DOHH2 (cell line): ENCODE data around the gene CUBN.

Experiments used
- H3F3A ChIP-seq: fragments of 200-600 bp; sonication (generic), shearing (Covaris generic); 2 replicates; pipeline ENCODE4 v1.6.0; 2016; ENCODE audit warnings: antibody characterized with exemption, mild to moderate bottlenecking; ENCODE audit not compliant: control insufficient read depth, insufficient read depth
- H3K27ac ChIP-seq: fragments of 200-600 bp; sonication (generic); 2 replicates; pipeline ENCODE4 v1.5.1; 2014; ENCODE audit warnings: low read depth, mild to moderate bottlenecking, low read length, moderate library complexity
- H3K27me3 ChIP-seq: fragments of 200-600 bp; sonication (generic); 2 replicates; pipeline ENCODE4 v1.6.1; 2014; ENCODE audit warnings: mild to moderate bottlenecking, low read length, mixed read lengths; ENCODE audit not compliant: control insufficient read depth
- H3K36me3 ChIP-seq: fragments of 200-600 bp; sonication (generic); 2 replicates; pipeline ENCODE4 v1.6.1; 2014; ENCODE audit warnings: mild to moderate bottlenecking, low read length, moderate library complexity, mixed read lengths; ENCODE audit not compliant: control insufficient read depth
- H3K4me1 ChIP-seq: fragments of 200-600 bp; sonication (generic); 2 replicates; pipeline ENCODE4 v1.6.1; 2014; ENCODE audit warnings: mild to moderate bottlenecking, low read length, mixed read lengths; ENCODE audit not compliant: control insufficient read depth
- H3K4me2 ChIP-seq: fragments of 200-600 bp; sonication (generic); 2 replicates; pipeline ENCODE4 v1.6.0; 2014; ENCODE audit warnings: mild to moderate bottlenecking, low read length, moderate library complexity
- H3K4me3 ChIP-seq: fragments of 200-600 bp; sonication (generic); 2 replicates; pipeline ENCODE4 v1.5.1; 2014; ENCODE audit warnings: mild to moderate bottlenecking, low read length, mixed read lengths
- H3K79me2 ChIP-seq: fragments of 200-600 bp; sonication (generic); 2 replicates; pipeline ENCODE4 v1.6.1; 2014; ENCODE audit warnings: mild to moderate bottlenecking, low read length, mixed read lengths; ENCODE audit not compliant: control insufficient read depth
- H3K9me2 ChIP-seq: fragments of 200-600 bp; sonication (generic); replicated peaks from 2 replicates; pipeline ENCODE4 v1.6.1; 2014; ENCODE audit warnings: mild to moderate bottlenecking, low read length, mixed read lengths; ENCODE audit not compliant: control insufficient read depth
- H3K9me3 ChIP-seq: fragments of 200-600 bp; sonication (generic); 2 replicates; pipeline ENCODE4 v1.6.1; 2014; ENCODE audit warnings: antibody characterized with exemption, low read length, mixed read lengths; ENCODE audit not compliant: control insufficient read depth, insufficient read depth
- H4K20me1 ChIP-seq: fragments of 200-600 bp; sonication (generic); 2 replicates; pipeline ENCODE4 v1.6.0; 2014; ENCODE audit warnings: low read depth, mild to moderate bottlenecking, antibody characterized with exemption, low read length, moderate library complexity; ENCODE audit not compliant: control insufficient read depth, insufficient read depth
- EZH2phosphoT487 ChIP-seq: fragments of 200-600 bp; sonication (generic); IDR thresholded peaks from 2 replicates; pipeline ENCODE4 v1.6.1; 2017; ENCODE audit warnings: borderline replicate concordance, mild to moderate bottlenecking, antibody characterized with exemption, low read length, moderate library complexity, mixed read lengths
- TF ChIP-seq, protein P1 (sequence below): fragments of 200-600 bp; sonication (generic); IDR thresholded peaks from one replicate; pipeline ENCODE4 v1.5.1; 2014; ENCODE audit warnings: antibody characterized with exemption, mild to moderate bottlenecking, low read depth, low read length; ENCODE audit not compliant: poor library complexity, severe bottlenecking

Gene CUBN

DNA sequence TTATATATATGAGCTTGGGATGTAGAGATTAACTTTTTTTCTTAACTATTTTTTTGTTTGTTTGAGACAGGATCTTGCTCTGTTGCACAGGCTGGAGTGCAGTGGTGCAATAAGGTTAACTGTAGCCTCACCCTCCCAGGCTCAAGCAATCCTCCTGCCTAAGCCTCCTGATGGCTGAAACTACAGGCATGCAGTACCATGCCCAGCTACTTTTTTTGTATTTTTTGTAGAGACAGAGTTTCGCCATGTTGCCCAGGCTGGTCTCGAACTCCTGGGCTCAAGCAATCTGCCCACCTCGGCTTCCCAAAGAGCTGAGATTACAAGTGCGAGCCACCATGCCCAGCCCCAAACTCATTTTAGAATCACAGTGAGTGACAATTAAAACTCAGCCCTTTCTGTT lies 105.2 kb downstream of the CUBN start:
- Histone ChIP-seq H3K9me3 (peaks cover 5% of the 10 kb centered on the region; the same call in 1 of the 2 replicates), H3K4me2 (no peak overlapping the region), H3K36me3 (no peaks in the 10 kb centered on the region), H3K4me1 (no peaks in the 10 kb centered on the region), H4K20me1 (no peaks in the 10 kb centered on the region), H3K4me3 (no peak overlapping the region), H3K27ac (no peak overlapping the region), H3K27me3 (peaks cover 3% of the 10 kb centered on the region; the same call in 1 of the 2 replicates), H3K9me2 (no peaks in the 10 kb centered on the region), H3F3A (no peaks in the 10 kb centered on the region), H3K79me2 (no peaks in the 10 kb centered on the region)
- TF ChIP-seq, protein P1, sequence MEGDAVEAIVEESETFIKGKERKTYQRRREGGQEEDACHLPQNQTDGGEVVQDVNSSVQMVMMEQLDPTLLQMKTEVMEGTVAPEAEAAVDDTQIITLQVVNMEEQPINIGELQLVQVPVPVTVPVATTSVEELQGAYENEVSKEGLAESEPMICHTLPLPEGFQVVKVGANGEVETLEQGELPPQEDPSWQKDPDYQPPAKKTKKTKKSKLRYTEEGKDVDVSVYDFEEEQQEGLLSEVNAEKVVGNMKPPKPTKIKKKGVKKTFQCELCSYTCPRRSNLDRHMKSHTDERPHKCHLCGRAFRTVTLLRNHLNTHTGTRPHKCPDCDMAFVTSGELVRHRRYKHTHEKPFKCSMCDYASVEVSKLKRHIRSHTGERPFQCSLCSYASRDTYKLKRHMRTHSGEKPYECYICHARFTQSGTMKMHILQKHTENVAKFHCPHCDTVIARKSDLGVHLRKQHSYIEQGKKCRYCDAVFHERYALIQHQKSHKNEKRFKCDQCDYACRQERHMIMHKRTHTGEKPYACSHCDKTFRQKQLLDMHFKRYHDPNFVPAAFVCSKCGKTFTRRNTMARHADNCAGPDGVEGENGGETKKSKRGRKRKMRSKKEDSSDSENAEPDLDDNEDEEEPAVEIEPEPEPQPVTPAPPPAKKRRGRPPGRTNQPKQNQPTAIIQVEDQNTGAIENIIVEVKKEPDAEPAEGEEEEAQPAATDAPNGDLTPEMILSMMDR, result no peak
- TF ChIP-seq EZH2phosphoT487, result no peak

DNA sequence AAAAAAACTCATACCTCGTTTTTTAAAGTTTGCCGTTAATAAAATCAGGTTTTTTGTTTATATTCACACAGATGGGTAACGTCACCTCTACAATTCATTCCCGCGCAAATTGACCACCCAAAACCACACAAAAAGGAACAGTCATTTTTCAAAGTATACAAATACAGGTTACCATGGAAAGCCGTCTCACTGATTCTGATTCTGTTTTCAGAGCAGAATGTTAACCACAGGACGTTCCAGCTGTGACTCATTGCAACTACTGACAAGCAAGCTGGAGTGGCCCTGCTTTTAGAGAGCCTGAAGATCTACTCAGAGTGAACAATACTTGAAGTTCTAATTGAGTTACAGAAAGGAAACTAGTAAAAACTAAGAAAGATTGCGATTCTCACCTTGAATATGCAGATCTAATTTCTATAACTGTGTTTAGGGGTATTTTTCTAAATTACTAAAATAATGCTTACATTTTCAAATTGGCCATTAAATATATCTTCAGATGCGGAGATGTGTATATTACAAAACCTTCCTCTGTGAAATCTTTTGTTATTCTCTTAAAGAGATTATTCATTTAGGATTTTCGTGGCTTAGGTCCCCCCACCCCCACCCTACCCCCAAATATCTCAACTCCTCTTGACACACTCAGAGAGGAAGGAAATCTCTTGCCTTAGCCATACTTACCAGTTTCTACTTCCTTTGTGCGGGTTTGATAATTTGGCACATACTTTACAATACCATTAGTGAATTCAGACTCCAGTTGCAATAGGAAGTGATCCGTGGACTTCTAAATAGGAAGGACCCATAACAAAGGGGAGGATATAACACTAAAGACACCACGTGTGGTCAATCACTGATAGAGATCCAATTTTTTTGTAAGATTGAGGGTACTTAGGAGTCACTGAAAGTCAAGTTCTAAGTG lies 106.0 kb downstream of the CUBN start:
- H3K4me3 ChIP-seq, result no peak overlapping the region
- TF ChIP-seq, protein P1, result no peak
- TF ChIP-seq EZH2phosphoT487, result no peak
- H3K4me1 ChIP-seq, result no peaks in the 10 kb centered on the region
- no peaks in the 10 kb centered on the region for H4K20me1 ChIP-seq
- no peak overlapping the region for H3K27ac ChIP-seq
- H3K9me3 ChIP-seq, result peaks cover 5% of the 10 kb centered on the region; the same call in 1 of the 2 replicates
- H3K9me2 ChIP-seq, result no peaks in the 10 kb centered on the region
- no peaks in the 10 kb centered on the region for H3F3A ChIP-seq
- H3K36me3 ChIP-seq, result no peaks in the 10 kb centered on the region
- H3K79me2 ChIP-seq, result no peaks in the 10 kb centered on the region
- no peak overlapping the region for H3K4me2 ChIP-seq
- peaks cover 3% of the 10 kb centered on the region; the same call in 1 of the 2 replicates for H3K27me3 ChIP-seq

DNA sequence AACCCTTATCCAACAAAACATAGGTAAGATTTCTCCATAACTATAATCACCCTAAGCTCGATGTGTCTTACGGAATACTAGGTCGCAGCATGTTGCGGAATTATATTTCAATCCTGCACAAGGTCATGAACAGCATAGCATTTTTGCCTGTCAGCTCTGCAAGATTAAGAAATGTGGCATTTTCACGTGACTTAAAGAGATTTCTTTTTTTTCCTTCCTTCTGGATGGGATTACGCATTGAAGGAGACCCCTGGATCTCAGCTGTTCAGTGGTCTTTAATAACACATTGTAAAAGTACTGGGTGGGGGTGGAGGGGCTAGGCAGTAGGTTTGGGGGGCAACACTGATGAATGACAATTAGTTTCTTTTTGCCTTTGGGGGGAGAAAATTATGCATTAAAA lies 106.7 kb downstream of the CUBN start:
- Histone ChIP-seq H3K4me2 (no peak overlapping the region), H3K4me1 (no peaks in the 10 kb centered on the region), H3K27ac (no peak overlapping the region)

More for the DNA sequence above, 106.7 kb downstream of the CUBN start:
- Histone ChIP-seq H3F3A (no peaks in the 10 kb centered on the region), H3K4me3 (no peak overlapping the region), H3K36me3 (no peaks in the 10 kb centered on the region), H4K20me1 (no peaks in the 10 kb centered on the region), H3K27me3 (peaks cover 3% of the 10 kb centered on the region; the same call in 1 of the 2 replicates), H3K9me2 (no peaks in the 10 kb centered on the region), H3K9me3 (peaks cover 5% of the 10 kb centered on the region; the same call in 1 of the 2 replicates), H3K79me2 (no peaks in the 10 kb centered on the region)
- TF ChIP-seq, protein P1, result no peak
- TF ChIP-seq EZH2phosphoT487, result no peak
